Keratinocyte (primary cell): ENCODE results near the gene UBQLN4. TPM values are rescaled to one million over a fixed set of nuclear protein-coding genes. Genes with fewer than 3 reads are reported as not detected.

Experiments used
- DNase-seq: peaks from one replicate; pipeline ENCODE4 v3.0.0-alpha.2; 2011; ENCODE audit warnings: low read depth, missing footprints, low spot score
- FAIRE-seq: peaks from 2 replicates; lab custom pipeline; 2011; peaks lifted over from hg19 to GRCh38; lab: Jason Lieb, UNC
- H2AFZ ChIP-seq: 2 replicates; pipeline ENCODE4 v1.6.0; 2012; ENCODE audit warnings: low read length, control low read depth, inconsistent platforms; ENCODE audit not compliant: control insufficient read depth
- H3K27ac ChIP-seq: 2 replicates; pipeline ENCODE4 v1.5.1; 2011; ENCODE audit warnings: low read length; ENCODE audit not compliant: control insufficient read depth, insufficient read depth
- H3K27me3 ChIP-seq: 3 replicates; pipeline ENCODE4 v1.6.0; 2011; ENCODE audit warnings: low read length; ENCODE audit not compliant: control insufficient read depth, insufficient read depth; ENCODE audit errors: extremely low read depth
- H3K36me3 ChIP-seq, 2 experiments: 2 replicates in 1 of 2; 3 replicates in 1 of 2; pipeline ENCODE4 v1.5.1; 2011; ENCODE audit warnings: low read length in 2 of 2, mild to moderate bottlenecking in 1 of 2; ENCODE audit not compliant: control insufficient read depth in 2 of 2, insufficient read depth in 2 of 2; ENCODE audit errors: extremely low read depth in 1 of 2
- H3K4me1 ChIP-seq: 3 replicates; pipeline ENCODE4 v1.5.1; 2011; ENCODE audit warnings: low read length; ENCODE audit not compliant: control insufficient read depth, insufficient read depth; ENCODE audit errors: extremely low read depth
- H3K4me2 ChIP-seq: 3 replicates; pipeline ENCODE4 v1.6.0; 2011; ENCODE audit warnings: low read depth, low read length; ENCODE audit not compliant: control insufficient read depth, insufficient read depth; ENCODE audit errors: extremely low read depth
- H3K4me3 ChIP-seq, 3 experiments: fragments of 200-600 bp in 1 of 3; sonication (generic) in 1 of 3; 2 replicates in 2 of 3; 3 replicates in 1 of 3; pipeline ENCODE4 v1.5.1; 2011 to 2016; ENCODE audit warnings: low read length in 3 of 3, mild to moderate bottlenecking in 3 of 3, control low read depth in 2 of 3, inconsistent platforms in 1 of 3, low read depth in 1 of 3, mixed read lengths in 1 of 3, mixed run types in 1 of 3, moderate library complexity in 1 of 3; ENCODE audit not compliant: control insufficient read depth in 2 of 3, insufficient read depth in 2 of 3; ENCODE audit errors: extremely low read depth in 1 of 3
- H3K79me2 ChIP-seq: 2 replicates; pipeline ENCODE4 v1.6.0; 2012; ENCODE audit warnings: low read length; ENCODE audit not compliant: control insufficient read depth, insufficient read depth
- H3K9ac ChIP-seq: 3 replicates; pipeline ENCODE4 v1.6.0; 2011; ENCODE audit warnings: low read length; ENCODE audit not compliant: control insufficient read depth, insufficient read depth; ENCODE audit errors: extremely low read depth
- H3K9me1 ChIP-seq: 3 replicates; pipeline ENCODE4 v1.6.0; 2011; ENCODE audit warnings: low read length; ENCODE audit not compliant: control insufficient read depth, insufficient read depth; ENCODE audit errors: extremely low read depth
- H3K9me3 ChIP-seq: 2 replicates; pipeline ENCODE4 v1.5.1; 2012; ENCODE audit warnings: low read depth, low read length; ENCODE audit not compliant: control insufficient read depth
- H4K20me1 ChIP-seq: 3 replicates; pipeline ENCODE4 v1.6.0; 2011; ENCODE audit warnings: low read length; ENCODE audit not compliant: control insufficient read depth, insufficient read depth; ENCODE audit errors: extremely low read depth
- EZH2 ChIP-seq: IDR thresholded peaks from one replicate; pipeline ENCODE4 v1.6.1; 2012; ENCODE audit warnings: inconsistent platforms, mild to moderate bottlenecking, low read length, moderate library complexity
- dilution Hi-C: fragments of 300-500 bp; cut with MboI; formaldehyde crosslinking; loops from one replicate; pipeline ENCODE4 v1.7.0; 2020; ENCODE audit warnings: low sequenced_read_pairs; ENCODE audit not compliant: extremely low pct_ligation_motif_present
- polyA plus RNA-seq, 5 experiments: library from polyadenylated mRNA; depleted of rRNA in 3 of 5; stranded (reverse) in 3 of 5; stranded (forward) in 1 of 5; unstranded in 1 of 5; fragments of >200 nt; gene quantifications; 1 replicate in 1 of 5; 2 replicates in 3 of 5; 3 replicates in 1 of 5; pipeline versions ENCODE4 v1.2.1 to v1.2.3, GENCODE V29; 2011 to 2012; ENCODE audit warnings: missing spikeins in 2 of 5, low read depth in 1 of 5, low replicate concordance in 1 of 5
- TF ChIP-seq, protein P1 (sequence below), 3 experiments: IDR thresholded peaks in 1 of 3; conservative IDR thresholded peaks in 1 of 3; optimal IDR thresholded peaks in 1 of 3; 2 replicates in 2 of 3; 3 replicates in 1 of 3; pipeline versions ENCODE3 to v1.5.1; 2011; ENCODE audit warnings: low read length in 3 of 3, mild to moderate bottlenecking in 3 of 3, moderate library complexity in 2 of 3, control low read depth in 1 of 3, inconsistent platforms in 1 of 3; ENCODE audit not compliant: insufficient read depth in 2 of 3; ENCODE audit errors: extremely low read depth in 1 of 3

Gene UBQLN4
- polyA plus RNA-seq, 1 donor (not counting 4 experiments of a cell fraction or from before 2014, with no cell fraction given): 35.8 TPM

GRCh38 chr1:156078728-156079127, 25.1 kb upstream of the UBQLN4 start:
- Histone ChIP-seq H3K9ac (no peak overlapping the region), H3K9me1 (no peaks in the 10 kb centered on the region)
- dilution Hi-C loops: no loop called here

DNA sequence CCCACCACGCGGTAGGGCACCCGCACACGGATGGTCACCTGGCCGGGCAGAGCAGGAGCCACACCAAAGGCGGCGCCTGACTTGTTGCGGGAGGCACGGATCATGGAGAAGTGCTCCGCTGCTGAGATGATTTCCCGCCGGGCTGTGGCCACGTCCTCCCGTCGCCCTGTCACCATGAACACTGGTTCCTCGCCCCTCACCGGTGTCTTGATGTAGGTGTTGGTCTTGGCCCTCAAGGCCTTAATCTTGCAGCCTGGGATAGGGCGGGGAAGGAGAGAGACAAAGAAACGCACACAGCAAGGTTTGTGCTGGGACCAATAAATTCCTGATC, 23.8 kb upstream of the UBQLN4 start:
- FAIRE-seq: no peak
- no peak overlapping the region for H3K9ac ChIP-seq
- no peaks in the 10 kb centered on the region for H3K27me3 ChIP-seq
- DNase-seq: no peak
- H3K4me3 ChIP-seq: no peak overlapping the region
- no peaks in the 10 kb centered on the region for H4K20me1 ChIP-seq
- H3K27ac ChIP-seq: no peak overlapping the region
- H3K36me3 ChIP-seq: peaks cover 3 to 5% of the 10 kb centered on the region in 2 experiments
- H3K4me2 ChIP-seq: no peak overlapping the region
- H3K9me1 ChIP-seq: no peaks in the 10 kb centered on the region
- TF ChIP-seq, protein P1, sequence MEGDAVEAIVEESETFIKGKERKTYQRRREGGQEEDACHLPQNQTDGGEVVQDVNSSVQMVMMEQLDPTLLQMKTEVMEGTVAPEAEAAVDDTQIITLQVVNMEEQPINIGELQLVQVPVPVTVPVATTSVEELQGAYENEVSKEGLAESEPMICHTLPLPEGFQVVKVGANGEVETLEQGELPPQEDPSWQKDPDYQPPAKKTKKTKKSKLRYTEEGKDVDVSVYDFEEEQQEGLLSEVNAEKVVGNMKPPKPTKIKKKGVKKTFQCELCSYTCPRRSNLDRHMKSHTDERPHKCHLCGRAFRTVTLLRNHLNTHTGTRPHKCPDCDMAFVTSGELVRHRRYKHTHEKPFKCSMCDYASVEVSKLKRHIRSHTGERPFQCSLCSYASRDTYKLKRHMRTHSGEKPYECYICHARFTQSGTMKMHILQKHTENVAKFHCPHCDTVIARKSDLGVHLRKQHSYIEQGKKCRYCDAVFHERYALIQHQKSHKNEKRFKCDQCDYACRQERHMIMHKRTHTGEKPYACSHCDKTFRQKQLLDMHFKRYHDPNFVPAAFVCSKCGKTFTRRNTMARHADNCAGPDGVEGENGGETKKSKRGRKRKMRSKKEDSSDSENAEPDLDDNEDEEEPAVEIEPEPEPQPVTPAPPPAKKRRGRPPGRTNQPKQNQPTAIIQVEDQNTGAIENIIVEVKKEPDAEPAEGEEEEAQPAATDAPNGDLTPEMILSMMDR (optimal IDR thresholded peaks at IDR 0.05 in 1 of 3, IDR thresholded peaks at IDR 0.05 in 1 of 3, conservative IDR thresholded peaks at IDR 0.05 in 1 of 3; ENCODE audit: extremely low read depth in 1 of 3, insufficient read depth in 2 of 3, low read length in 3 of 3): no peak
- no peak for TF ChIP-seq EZH2
- no peak overlapping the region for H2AFZ ChIP-seq
- no peaks in the 10 kb centered on the region for H3K9me3 ChIP-seq
- H3K4me1 ChIP-seq: no peaks in the 10 kb centered on the region
- H3K79me2 ChIP-seq: no peaks in the 10 kb centered on the region
- dilution Hi-C loops: no loop called here

More at GRCh38 chr1:156078728-156079127, 25.1 kb upstream of the UBQLN4 start:
- H3K4me2 ChIP-seq: no peak overlapping the region
- peaks cover 4% of the 10 kb centered on the region for H3K4me1 ChIP-seq
- no peaks in the 10 kb centered on the region for H3K79me2 ChIP-seq
- no peak for TF ChIP-seq EZH2
- TF ChIP-seq, protein P1 (optimal IDR thresholded peaks at IDR 0.05 in 1 of 3, IDR thresholded peaks at IDR 0.05 in 1 of 3, conservative IDR thresholded peaks at IDR 0.05 in 1 of 3; ENCODE audit: extremely low read depth in 1 of 3, insufficient read depth in 2 of 3, low read length in 3 of 3): no peak
- H3K9me3 ChIP-seq: no peaks in the 10 kb centered on the region
- H4K20me1 ChIP-seq: no peaks in the 10 kb centered on the region
- DNase-seq (no peak), FAIRE-seq (no peak)
- H3K4me3 ChIP-seq: no peak overlapping the region
- no peak overlapping the region for H2AFZ ChIP-seq
- no peak overlapping the region for H3K27ac ChIP-seq
- H3K27me3 ChIP-seq: no peaks in the 10 kb centered on the region
- H3K36me3 ChIP-seq: peaks cover 0 to 5% of the 10 kb centered on the region in 2 experiments
